HCT116 (cell line): ENCODE measurements around the gene EDEM3. TPM values are rescaled to one million over a fixed set of nuclear protein-coding genes. Genes with fewer than 3 reads are reported as not detected.

Experiments
- ATAC-seq: fragments of 200-7000 bp; cut with Tn5 transposase; 2 replicates; pipeline ENCODE4 v1.9.1; 2020; ENCODE audit warnings: mild to moderate bottlenecking, moderate library complexity
- BruUV-seq: library from RNA; stranded (reverse); fragments of 400-500 nt; replicated peaks from 2 replicates; lab custom pipeline; 2021; lab: Mats Ljungman, UMichigan
- CTCF ChIA-PET: fragments of 300-600 bp; sonication (Branson Sonifier 250); formaldehyde crosslinking; loops from one replicate; lab custom pipeline; 2021; ENCODE audit warnings: antibody characterized with exemption; lab: Charles Lee
- POLR2A ChIA-PET: fragments of 300-600, 350-600 bp; sonication (Branson Sonifier 250); formaldehyde crosslinking; loops from one replicate; lab custom pipeline; 2021; ENCODE audit warnings: antibody characterized with exemption; lab: Charles Lee
- RAD21 ChIA-PET, 2 experiments: fragments of 300-600 bp; sonication (Branson Sonifier 250); formaldehyde crosslinking; loops; one replicate each; lab custom pipeline; 2023; ENCODE audit warnings: low total read pairs in 2 of 2; ENCODE audit not compliant: uncharacterized antibody in 2 of 2, unreplicated experiment in 2 of 2, low non-redundant PET in 1 of 2; lab: Charles Lee
- DNase-seq: peaks from one replicate; pipeline ENCODE4 v3.0.0-alpha.2; 2010; ENCODE audit warnings: low read depth, low spot score
- H2AFZ ChIP-seq: fragments of 200-600 bp; shearing (Covaris generic), sonication (generic); 2 replicates; pipeline ENCODE4 v1.6.1; 2017; ENCODE audit warnings: low read depth, mixed run types, mixed read lengths, antibody characterized with exemption, low read length; ENCODE audit not compliant: poor library complexity, severe bottlenecking
- H3K27ac ChIP-seq: 2 replicates; pipeline ENCODE4 v1.5.1; 2012; ENCODE audit warnings: low read depth, low read length
- H3K27me3 ChIP-seq: fragments of 200-600 bp; sonication (generic); 2 replicates; pipeline ENCODE4 v1.6.1; 2016; ENCODE audit warnings: mixed run types, low read length, mixed read lengths; ENCODE audit not compliant: insufficient read depth
- H3K36me3 ChIP-seq, 2 experiments: fragments of 200-500 bp in 1 of 2; fragments of 200-600 bp in 1 of 2; sonication (Bioruptor generic) in 1 of 2; sonication (generic) in 1 of 2; 2 replicates each; pipeline versions ENCODE4 v1.5.1 to v1.6.1; 2014 to 2016; ENCODE audit warnings: low read length in 2 of 2, inconsistent platforms in 1 of 2, mixed read lengths in 1 of 2, mixed run types in 1 of 2; ENCODE audit not compliant: insufficient read depth in 2 of 2, control insufficient read depth in 1 of 2
- H3K4me1 ChIP-seq, 2 experiments: fragments of 200-600 bp in 1 of 2; sonication (generic) in 1 of 2; 2 replicates each; pipeline versions ENCODE4 v1.5.1 to v1.6.1; 2012 to 2017; ENCODE audit warnings: low read length in 2 of 2, inconsistent platforms in 1 of 2, mild to moderate bottlenecking in 1 of 2, mixed read lengths in 1 of 2, mixed run types in 1 of 2, moderate library complexity in 1 of 2; ENCODE audit not compliant: insufficient read depth in 2 of 2, control insufficient read depth in 1 of 2
- H3K4me2 ChIP-seq: fragments of 200-600 bp; sonication (generic); 2 replicates; pipeline ENCODE4 v1.6.1; 2017; ENCODE audit warnings: mixed run types, low read length, mixed read lengths
- H3K4me3 ChIP-seq, 2 experiments: fragments of 200-600 bp in 1 of 2; sonication (generic) in 1 of 2; replicated peaks in 1 of 2; 2 replicates each; pipeline ENCODE4 v1.5.1; 2011 to 2016; ENCODE audit warnings: low read length in 2 of 2, control low read depth in 1 of 2, low read depth in 1 of 2, mild to moderate bottlenecking in 1 of 2, mixed read lengths in 1 of 2, mixed run types in 1 of 2
- H3K79me2 ChIP-seq: fragments of 200-600 bp; sonication (generic); 2 replicates; pipeline ENCODE4 v1.6.1; 2017; ENCODE audit warnings: mild to moderate bottlenecking, mixed run types, low read length, moderate library complexity, mixed read lengths; ENCODE audit not compliant: insufficient read depth
- H3K9ac ChIP-seq: fragments of 200-600 bp; sonication (generic); 2 replicates; pipeline ENCODE4 v1.6.1; 2016; ENCODE audit warnings: low read length, mixed read lengths
- H3K9me2 ChIP-seq: fragments of 200-600 bp; sonication (generic), shearing (Covaris generic); 2 replicates; pipeline ENCODE4 v1.6.1; 2017; ENCODE audit warnings: mixed run types, mild to moderate bottlenecking, moderate library complexity; ENCODE audit not compliant: insufficient read depth
- H3K9me3 ChIP-seq, 2 experiments: fragments of 200-500 bp in 1 of 2; fragments of 200-600 bp in 1 of 2; sonication (Bioruptor generic) in 1 of 2; sonication (generic) in 1 of 2; 2 replicates each; pipeline ENCODE4 v1.6.1; 2014 to 2017; ENCODE audit warnings: low read length in 2 of 2, mixed read lengths in 2 of 2, inconsistent platforms in 1 of 2, low read depth in 1 of 2, mild to moderate bottlenecking in 1 of 2, mixed run types in 1 of 2, moderate library complexity in 1 of 2; ENCODE audit not compliant: control insufficient read depth in 1 of 2, insufficient read depth in 1 of 2
- H4K20me1 ChIP-seq: fragments of 200-600 bp; sonication (generic), shearing (Covaris generic); 2 replicates; pipeline ENCODE4 v1.6.1; 2017; ENCODE audit warnings: mixed run types, mild to moderate bottlenecking, moderate library complexity; ENCODE audit not compliant: insufficient read depth
- CBX3 ChIP-seq: IDR thresholded peaks from 2 replicates; pipeline ENCODE4 v1.6.1; 2012; ENCODE audit warnings: low read depth
- EGR1 ChIP-seq: IDR thresholded peaks from 2 replicates; pipeline ENCODE4 v1.6.1; 2012; ENCODE audit warnings: low read depth
- ELF1 ChIP-seq: IDR thresholded peaks from 2 replicates; pipeline ENCODE4 v1.6.1; 2012; ENCODE audit warnings: low read depth, borderline replicate concordance
- EZH2 ChIP-seq: fragments of 200-600 bp; sonication (generic); IDR thresholded peaks from 2 replicates; pipeline ENCODE4 v1.6.1; 2017; ENCODE audit warnings: antibody characterized with exemption, mixed run types
- EZH2phosphoT487 ChIP-seq: fragments of 200-600 bp; IDR thresholded peaks from 2 replicates; pipeline ENCODE4 v1.6.1; 2018; ENCODE audit warnings: antibody characterized with exemption, borderline replicate concordance
- FOSL1 ChIP-seq: IDR thresholded peaks from 2 replicates; pipeline ENCODE4 v1.6.1; 2012; ENCODE audit warnings: low read depth
- JUND ChIP-seq: IDR thresholded peaks from 2 replicates; pipeline ENCODE4 v1.6.1; 2012
- POLR2AphosphoS5 ChIP-seq: IDR thresholded peaks from 2 replicates; pipeline ENCODE4 v1.6.1; 2011; ENCODE audit warnings: mild to moderate bottlenecking, low read depth, low read length, moderate library complexity
- RAD21 ChIP-seq: IDR thresholded peaks from 2 replicates; pipeline ENCODE4 v1.6.1; 2012; ENCODE audit warnings: low read depth, mild to moderate bottlenecking
- SP1 ChIP-seq: IDR thresholded peaks from 2 replicates; pipeline ENCODE4 v1.6.1; 2012; ENCODE audit warnings: low read depth
- SRF ChIP-seq: IDR thresholded peaks from 2 replicates; pipeline ENCODE4 v1.6.1; 2012; ENCODE audit warnings: low read depth
- YY1 ChIP-seq: IDR thresholded peaks from 2 replicates; pipeline ENCODE4 v1.6.1; 2011; ENCODE audit warnings: low read length, low read depth, moderate library complexity, mild to moderate bottlenecking; ENCODE audit not compliant: insufficient replicate concordance; ENCODE audit errors: extremely low read depth
- ZFX ChIP-seq: fragments of 450-650 bp; IDR thresholded peaks from 2 replicates; pipeline ENCODE4 v1.6.1; 2017
- ZNF274 ChIP-seq: fragments of 200-500 bp; sonication (Bioruptor generic); IDR thresholded peaks from 2 replicates; pipeline ENCODE4 v1.6.1; 2014; ENCODE audit warnings: mild to moderate bottlenecking, low read depth, low read length, inconsistent platforms
- intact Hi-C: fragments of 100-400 bp; cut with micrococcal nuclease; formaldehyde crosslinking; loops from 2 replicates; pipeline ENCODE4 v1.10.0; 2022
- total RNA-seq: library from RNA; stranded (reverse); gene quantifications from one replicate; pipeline ENCODE4 v1.2.1, GENCODE V29; 2021; ENCODE audit not compliant: unreplicated experiment
- TF ChIP-seq, protein P1 (sequence below): IDR thresholded peaks from 2 replicates; pipeline ENCODE4 v1.6.1; 2012
- TF ChIP-seq, protein P2 (sequence below), 3 experiments: fragments of 200-600 bp in 1 of 3; sonication (generic) in 1 of 3; IDR thresholded peaks in 2 of 3; conservative IDR thresholded peaks in 1 of 3; 2 replicates each; pipeline ENCODE4 v1.5.1; 2012 to 2017; ENCODE audit warnings: low read depth in 2 of 3, low read length in 2 of 3, antibody characterized with exemption in 1 of 3, borderline replicate concordance in 1 of 3, control low read depth in 1 of 3, mild to moderate bottlenecking in 1 of 3, mixed read lengths in 1 of 3, mixed run types in 1 of 3, moderate library complexity in 1 of 3; ENCODE audit not compliant: insufficient read depth in 1 of 3
- TF ChIP-seq, protein P3 (sequence below): IDR thresholded peaks from 2 replicates; pipeline ENCODE4 v1.6.1; 2012
- TF ChIP-seq, protein P4 (sequence below): IDR thresholded peaks from 2 replicates; pipeline ENCODE4 v1.6.1; 2011; ENCODE audit warnings: mild to moderate bottlenecking, low read length, moderate library complexity; ENCODE audit not compliant: insufficient replicate concordance; ENCODE audit errors: extremely low read depth
- TF ChIP-seq, protein P5 (sequence below): IDR thresholded peaks from 2 replicates; pipeline ENCODE4 v1.6.1; 2012; ENCODE audit warnings: low read depth

The EDEM3 gene
- total RNA-seq, 1 experiment from 2014 or later, result 14.9 TPM

DNA sequence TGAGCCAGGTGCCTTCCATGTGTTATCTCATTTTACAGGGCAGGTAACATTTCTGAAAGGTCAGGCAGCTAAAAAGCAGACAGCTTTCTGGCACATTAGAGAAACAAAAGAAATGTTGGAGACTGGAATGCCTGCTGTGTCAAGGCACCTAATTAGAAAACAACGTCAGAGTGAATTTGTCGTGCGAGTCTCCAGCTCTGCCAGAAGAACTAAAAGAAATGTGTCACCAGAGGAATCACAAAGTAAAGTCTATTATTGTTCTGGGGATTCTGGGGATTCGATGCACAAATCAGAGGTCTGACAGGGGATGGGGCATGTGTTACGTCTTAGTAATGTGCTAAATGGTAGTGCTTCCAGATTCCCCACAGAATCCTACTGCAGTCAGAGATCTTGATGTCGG is 89.3 kb downstream of the EDEM3 start:
- ChIA-PET RAD21 (no interaction called here), POLR2A (no interaction called here), CTCF (no interaction called here)
- no peaks in the 10 kb centered on the region for H3K9me2 ChIP-seq
- H3K79me2 ChIP-seq, result no peaks in the 10 kb centered on the region
- no TSS peak for BruUV-seq
- H3K4me2 ChIP-seq, result no peak overlapping the region
- no peak overlapping the region for H2AFZ ChIP-seq
- TF ChIP-seq, protein P1, sequence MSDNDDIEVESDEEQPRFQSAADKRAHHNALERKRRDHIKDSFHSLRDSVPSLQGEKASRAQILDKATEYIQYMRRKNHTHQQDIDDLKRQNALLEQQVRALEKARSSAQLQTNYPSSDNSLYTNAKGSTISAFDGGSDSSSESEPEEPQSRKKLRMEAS, result no peak
- TF ChIP-seq, protein P2, sequence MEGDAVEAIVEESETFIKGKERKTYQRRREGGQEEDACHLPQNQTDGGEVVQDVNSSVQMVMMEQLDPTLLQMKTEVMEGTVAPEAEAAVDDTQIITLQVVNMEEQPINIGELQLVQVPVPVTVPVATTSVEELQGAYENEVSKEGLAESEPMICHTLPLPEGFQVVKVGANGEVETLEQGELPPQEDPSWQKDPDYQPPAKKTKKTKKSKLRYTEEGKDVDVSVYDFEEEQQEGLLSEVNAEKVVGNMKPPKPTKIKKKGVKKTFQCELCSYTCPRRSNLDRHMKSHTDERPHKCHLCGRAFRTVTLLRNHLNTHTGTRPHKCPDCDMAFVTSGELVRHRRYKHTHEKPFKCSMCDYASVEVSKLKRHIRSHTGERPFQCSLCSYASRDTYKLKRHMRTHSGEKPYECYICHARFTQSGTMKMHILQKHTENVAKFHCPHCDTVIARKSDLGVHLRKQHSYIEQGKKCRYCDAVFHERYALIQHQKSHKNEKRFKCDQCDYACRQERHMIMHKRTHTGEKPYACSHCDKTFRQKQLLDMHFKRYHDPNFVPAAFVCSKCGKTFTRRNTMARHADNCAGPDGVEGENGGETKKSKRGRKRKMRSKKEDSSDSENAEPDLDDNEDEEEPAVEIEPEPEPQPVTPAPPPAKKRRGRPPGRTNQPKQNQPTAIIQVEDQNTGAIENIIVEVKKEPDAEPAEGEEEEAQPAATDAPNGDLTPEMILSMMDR (IDR thresholded peaks at IDR 0.05 in 2 of 3, conservative IDR thresholded peaks at IDR 0.05 in 1 of 3; ENCODE audit: borderline replicate concordance in 1 of 3, insufficient read depth in 1 of 3, low read depth in 2 of 3, low read length in 2 of 3), result no peak
- TF ChIP-seq FOSL1 (no peak), RAD21 (no peak), JUND (no peak), SP1 (no peak), EZH2 (no peak), EGR1 (no peak), CBX3 (no peak), EZH2phosphoT487 (no peak), POLR2AphosphoS5 (no peak), SRF (no peak), ELF1 (no peak), ZNF274 (no peak), ZFX (no peak), YY1 (no peak)
- TF ChIP-seq, protein P3, sequence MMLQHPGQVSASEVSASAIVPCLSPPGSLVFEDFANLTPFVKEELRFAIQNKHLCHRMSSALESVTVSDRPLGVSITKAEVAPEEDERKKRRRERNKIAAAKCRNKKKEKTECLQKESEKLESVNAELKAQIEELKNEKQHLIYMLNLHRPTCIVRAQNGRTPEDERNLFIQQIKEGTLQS, result no peak
- TF ChIP-seq, protein P4, sequence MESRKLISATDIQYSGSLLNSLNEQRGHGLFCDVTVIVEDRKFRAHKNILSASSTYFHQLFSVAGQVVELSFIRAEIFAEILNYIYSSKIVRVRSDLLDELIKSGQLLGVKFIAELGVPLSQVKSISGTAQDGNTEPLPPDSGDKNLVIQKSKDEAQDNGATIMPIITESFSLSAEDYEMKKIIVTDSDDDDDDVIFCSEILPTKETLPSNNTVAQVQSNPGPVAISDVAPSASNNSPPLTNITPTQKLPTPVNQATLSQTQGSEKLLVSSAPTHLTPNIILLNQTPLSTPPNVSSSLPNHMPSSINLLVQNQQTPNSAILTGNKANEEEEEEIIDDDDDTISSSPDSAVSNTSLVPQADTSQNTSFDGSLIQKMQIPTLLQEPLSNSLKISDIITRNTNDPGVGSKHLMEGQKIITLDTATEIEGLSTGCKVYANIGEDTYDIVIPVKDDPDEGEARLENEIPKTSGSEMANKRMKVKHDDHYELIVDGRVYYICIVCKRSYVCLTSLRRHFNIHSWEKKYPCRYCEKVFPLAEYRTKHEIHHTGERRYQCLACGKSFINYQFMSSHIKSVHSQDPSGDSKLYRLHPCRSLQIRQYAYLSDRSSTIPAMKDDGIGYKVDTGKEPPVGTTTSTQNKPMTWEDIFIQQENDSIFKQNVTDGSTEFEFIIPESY, result no peak
- TF ChIP-seq, protein P5, sequence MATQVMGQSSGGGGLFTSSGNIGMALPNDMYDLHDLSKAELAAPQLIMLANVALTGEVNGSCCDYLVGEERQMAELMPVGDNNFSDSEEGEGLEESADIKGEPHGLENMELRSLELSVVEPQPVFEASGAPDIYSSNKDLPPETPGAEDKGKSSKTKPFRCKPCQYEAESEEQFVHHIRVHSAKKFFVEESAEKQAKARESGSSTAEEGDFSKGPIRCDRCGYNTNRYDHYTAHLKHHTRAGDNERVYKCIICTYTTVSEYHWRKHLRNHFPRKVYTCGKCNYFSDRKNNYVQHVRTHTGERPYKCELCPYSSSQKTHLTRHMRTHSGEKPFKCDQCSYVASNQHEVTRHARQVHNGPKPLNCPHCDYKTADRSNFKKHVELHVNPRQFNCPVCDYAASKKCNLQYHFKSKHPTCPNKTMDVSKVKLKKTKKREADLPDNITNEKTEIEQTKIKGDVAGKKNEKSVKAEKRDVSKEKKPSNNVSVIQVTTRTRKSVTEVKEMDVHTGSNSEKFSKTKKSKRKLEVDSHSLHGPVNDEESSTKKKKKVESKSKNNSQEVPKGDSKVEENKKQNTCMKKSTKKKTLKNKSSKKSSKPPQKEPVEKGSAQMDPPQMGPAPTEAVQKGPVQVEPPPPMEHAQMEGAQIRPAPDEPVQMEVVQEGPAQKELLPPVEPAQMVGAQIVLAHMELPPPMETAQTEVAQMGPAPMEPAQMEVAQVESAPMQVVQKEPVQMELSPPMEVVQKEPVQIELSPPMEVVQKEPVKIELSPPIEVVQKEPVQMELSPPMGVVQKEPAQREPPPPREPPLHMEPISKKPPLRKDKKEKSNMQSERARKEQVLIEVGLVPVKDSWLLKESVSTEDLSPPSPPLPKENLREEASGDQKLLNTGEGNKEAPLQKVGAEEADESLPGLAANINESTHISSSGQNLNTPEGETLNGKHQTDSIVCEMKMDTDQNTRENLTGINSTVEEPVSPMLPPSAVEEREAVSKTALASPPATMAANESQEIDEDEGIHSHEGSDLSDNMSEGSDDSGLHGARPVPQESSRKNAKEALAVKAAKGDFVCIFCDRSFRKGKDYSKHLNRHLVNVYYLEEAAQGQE, result no peak
- peaks cover 0 to 6% of the 10 kb centered on the region in 2 experiments; a peak in 2 of 4 replicates for H3K4me1 ChIP-seq
- no peaks in the 10 kb centered on the region for H3K36me3 ChIP-seq
- H4K20me1 ChIP-seq, result no peaks in the 10 kb centered on the region
- DNase-seq (no peak), ATAC-seq (no peak)
- no peak overlapping the region for H3K4me3 ChIP-seq
- intact Hi-C loops, result loop anchor here (10.0 kb wide), 1 partner anchor 751 kb away; no protein-coding TSS in a partner anchor
- no peak overlapping the region for H3K27ac ChIP-seq
- H3K27me3 ChIP-seq, result no peaks in the 10 kb centered on the region
- H3K9me3 ChIP-seq, result no peaks in the 10 kb centered on the region
- no peak overlapping the region for H3K9ac ChIP-seq
